H9 (cell line): ENCODE data around the gene FAM53C. TPM values are rescaled to one million over a fixed set of nuclear protein-coding genes. Genes with fewer than 3 reads are reported as not detected.

Source experiments
- DNase-seq: peaks from one replicate; pipeline ENCODE4 v3.0.0-alpha.2; 2017
- H2AFZ ChIP-seq: one replicate; pipeline ENCODE4 v1.6.1; 2013; ENCODE audit warnings: mild to moderate bottlenecking, low read length, control low read depth, moderate library complexity
- H2AK5ac ChIP-seq: 2 replicates; pipeline ENCODE4 v1.6.1; 2013; ENCODE audit warnings: low read length, control low read depth, mixed read lengths; ENCODE audit not compliant: insufficient read length
- H2BK120ac ChIP-seq: one replicate; pipeline ENCODE4 v1.6.1; 2013; ENCODE audit warnings: low read depth, mild to moderate bottlenecking, low read length, control low read depth, inconsistent platforms; ENCODE audit not compliant: poor library complexity, severe bottlenecking
- H2BK12ac ChIP-seq: 2 replicates; pipeline ENCODE4 v1.6.1; 2013; ENCODE audit warnings: low read length, control low read depth, mixed read lengths, low read depth; ENCODE audit not compliant: insufficient read length
- H2BK15ac ChIP-seq: 2 replicates; pipeline ENCODE4 v1.6.1; 2013; ENCODE audit warnings: low read depth, low read length, control low read depth
- H2BK20ac ChIP-seq: one replicate; pipeline ENCODE4 v1.6.1; 2013; ENCODE audit warnings: low read depth, mild to moderate bottlenecking, low read length, control low read depth, inconsistent platforms; ENCODE audit not compliant: poor library complexity, severe bottlenecking
- H2BK5ac ChIP-seq: 2 replicates; pipeline ENCODE4 v1.6.1; 2013; ENCODE audit warnings: low read length, control low read depth, mixed read lengths; ENCODE audit not compliant: insufficient read length
- H3K14ac ChIP-seq: 2 replicates; pipeline ENCODE4 v1.6.1; 2013; ENCODE audit warnings: low read length, control low read depth; ENCODE audit not compliant: insufficient read depth
- H3K18ac ChIP-seq: 2 replicates; pipeline ENCODE4 v1.6.1; 2013; ENCODE audit warnings: low read depth, mild to moderate bottlenecking, mixed read lengths, low read length, control low read depth; ENCODE audit not compliant: insufficient read length
- H3K23ac ChIP-seq: 2 replicates; pipeline ENCODE4 v1.6.1; 2013; ENCODE audit warnings: low read length, control low read depth, mixed read lengths, low read depth; ENCODE audit not compliant: insufficient read length
- H3K23me2 ChIP-seq: 2 replicates; pipeline ENCODE4 v1.6.1; 2013; ENCODE audit warnings: low read depth, mild to moderate bottlenecking, mixed read lengths, low read length, control low read depth; ENCODE audit not compliant: insufficient read length, poor library complexity, severe bottlenecking
- H3K27ac ChIP-seq: 2 replicates; pipeline ENCODE4 v1.5.1; 2013; ENCODE audit warnings: low read length, control low read depth, mixed read lengths, low read depth; ENCODE audit not compliant: insufficient read length
- H3K27me3 ChIP-seq: 2 replicates; pipeline ENCODE4 v1.6.1; 2013; ENCODE audit warnings: low read length, control low read depth, inconsistent platforms; ENCODE audit not compliant: insufficient read depth
- H3K4ac ChIP-seq: 2 replicates; pipeline ENCODE4 v1.6.1; 2013; ENCODE audit warnings: low read depth, mild to moderate bottlenecking, control low read depth, inconsistent platforms, low read length, moderate library complexity
- H3K4me1 ChIP-seq: 2 replicates; pipeline ENCODE4 v1.6.1; 2013; ENCODE audit warnings: low read length, control low read depth, inconsistent platforms; ENCODE audit not compliant: insufficient read depth
- H3K4me2 ChIP-seq: 2 replicates; pipeline ENCODE4 v1.6.1; 2013; ENCODE audit warnings: low read length, control low read depth, mixed read lengths; ENCODE audit not compliant: insufficient read length, insufficient read depth
- H3K56ac ChIP-seq: 2 replicates; pipeline ENCODE4 v1.6.1; 2013; ENCODE audit warnings: low read depth, mild to moderate bottlenecking, mixed read lengths, low read length, control low read depth; ENCODE audit not compliant: insufficient read length
- H3K79me1 ChIP-seq: 2 replicates; pipeline ENCODE4 v1.6.1; 2013; ENCODE audit warnings: low read depth, mild to moderate bottlenecking, moderate library complexity, low read length, control low read depth, inconsistent platforms; ENCODE audit not compliant: insufficient read depth, poor library complexity, severe bottlenecking
- H3K79me2 ChIP-seq: 2 replicates; pipeline ENCODE4 v1.6.1; 2013; ENCODE audit warnings: low read length, control low read depth, inconsistent platforms; ENCODE audit not compliant: insufficient read depth
- H3K9ac ChIP-seq: 2 replicates; pipeline ENCODE4 v1.6.1; 2013; ENCODE audit warnings: low read length, control low read depth, mixed read lengths; ENCODE audit not compliant: insufficient read length; ENCODE audit errors: extremely low read depth
- H3K9me3 ChIP-seq: one replicate; pipeline ENCODE4 v1.6.1; 2013; ENCODE audit warnings: low read depth, low read length, inconsistent platforms; ENCODE audit not compliant: control insufficient read depth
- H3T11ph ChIP-seq: one replicate; pipeline ENCODE4 v1.6.1; 2013; ENCODE audit warnings: mild to moderate bottlenecking, low read length, control low read depth, inconsistent platforms
- H4K20me1 ChIP-seq: one replicate; pipeline ENCODE4 v1.6.1; 2013; ENCODE audit not compliant: control insufficient read depth, insufficient read length, insufficient read depth
- H4K5ac ChIP-seq: 2 replicates; pipeline ENCODE4 v1.6.1; 2013; ENCODE audit warnings: low read depth, mild to moderate bottlenecking, mixed read lengths, low read length, control low read depth; ENCODE audit not compliant: insufficient read length
- H4K8ac ChIP-seq: replicated peaks from 2 replicates; pipeline ENCODE4 v1.6.1; 2013; ENCODE audit warnings: low read length, control low read depth, mixed read lengths, low read depth; ENCODE audit not compliant: insufficient read length
- H4K91ac ChIP-seq: 2 replicates; pipeline ENCODE4 v1.6.1; 2013; ENCODE audit warnings: low read depth, mild to moderate bottlenecking, moderate library complexity, mixed read lengths, low read length, control low read depth; ENCODE audit not compliant: insufficient read length
- H3K27ac Mint-ChIP-seq, 3 experiments: 2 replicates in 2 of 3; 3 replicates in 1 of 3; pipeline ENCODE4 v1.8.0; 2020 to 2021; ENCODE audit warnings: mixed read lengths in 3 of 3, mild to moderate bottlenecking in 1 of 3, moderate library complexity in 1 of 3
- H3K27me3 Mint-ChIP-seq: 2 replicates; pipeline ENCODE4 v1.8.0; 2021; ENCODE audit warnings: low read depth, mild to moderate bottlenecking, moderate library complexity, mixed read lengths
- H3K36me3 Mint-ChIP-seq, 3 experiments: 2 replicates in 2 of 3; 3 replicates in 1 of 3; pipeline ENCODE4 v1.8.0; 2020 to 2021; ENCODE audit warnings: low read depth in 3 of 3, mixed read lengths in 3 of 3; ENCODE audit not compliant: insufficient read depth in 1 of 3
- H3K4me1 Mint-ChIP-seq, 2 experiments: 2 replicates each; pipeline ENCODE4 v1.8.0; 2020; ENCODE audit warnings: mixed read lengths in 2 of 2
- H3K4me3 Mint-ChIP-seq, 2 experiments: 2 replicates in 1 of 2; 3 replicates in 1 of 2; pipeline ENCODE4 v1.8.0; 2020 to 2021; ENCODE audit warnings: mild to moderate bottlenecking in 2 of 2, mixed read lengths in 2 of 2, moderate library complexity in 1 of 2
- H3K9me3 Mint-ChIP-seq, 2 experiments: 2 replicates in 1 of 2; 3 replicates in 1 of 2; pipeline ENCODE4 v1.8.0; 2020; ENCODE audit warnings: mild to moderate bottlenecking in 2 of 2, mixed read lengths in 2 of 2, moderate library complexity in 1 of 2
- WGBS: extraction: QIAGEN DNeasy Blood & Tissue Kit; methylation state at CpG from one replicate; pipeline ENCODE4 v1.1.7; 2013; ENCODE audit warnings: missing lambda C conversion rate, low lambda C conversion rate, mixed read lengths; ENCODE audit not compliant: insufficient read length; ENCODE audit errors: extremely low coverage; 5-methylcytosine and 5-hydroxymethylcytosine counted together
- total RNA-seq: library from RNA; stranded (reverse); gene quantifications from 2 replicates; pipeline ENCODE4 v1.2.1, GENCODE V29; 2021
- TF ChIP-seq, protein P1 (sequence below): fragments of 200-600 bp; sonication (generic); conservative IDR thresholded peaks from 3 replicates; pipeline ENCODE4 v1.8.0; 2021; ENCODE audit warnings: antibody characterized with exemption, mild to moderate bottlenecking

The FAM53C gene
- total RNA-seq, 1 experiment from 2014 or later: 59.6 TPM

DNA sequence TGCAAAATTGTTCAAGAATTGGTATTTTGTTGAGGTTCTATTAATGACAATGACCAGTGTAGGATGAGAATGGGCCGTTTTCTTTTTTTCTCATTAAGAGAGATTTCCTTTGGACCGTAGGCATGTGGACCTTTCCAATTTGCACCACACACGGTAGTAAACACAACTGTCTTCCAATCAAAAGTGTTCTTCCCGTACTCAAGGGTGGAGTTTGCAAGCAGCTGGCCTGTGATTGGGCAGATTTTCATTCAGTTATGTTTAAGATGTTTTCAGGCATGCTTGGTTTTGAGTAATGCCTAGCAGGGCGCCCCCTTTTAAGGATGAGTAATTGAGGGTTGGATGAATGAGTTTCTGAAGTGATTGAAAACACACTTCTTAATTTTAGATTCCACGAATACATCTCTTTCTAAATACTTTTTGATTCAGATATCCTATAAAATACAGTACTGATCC, 16.9 kb downstream of the FAM53C start:
- H3K9me3 Mint-ChIP-seq: peaks cover 0 to 4% of the 10 kb centered on the region in 2 experiments; a peak in 1 of 5 replicates
- DNase-seq: peak; percentile 64

More for the DNA sequence above, 16.9 kb downstream of the FAM53C start:
- Histone ChIP-seq H3K9ac (no peak overlapping the region), H2BK5ac (no peak overlapping the region), H3K9me3 (no peaks in the 10 kb centered on the region), H3K4ac (no peak overlapping the region), H3K14ac (no peak overlapping the region), H3K79me2 (peaks cover 26% of the 10 kb centered on the region; the same call in 1 of the 2 replicates), H3K4me2 (peak overlapping the region; percentile 88), H4K5ac (no peak overlapping the region), H2BK20ac (no peak overlapping the region), H3K23ac (no peak overlapping the region), H2AK5ac (no peak overlapping the region), H2AFZ (no peak overlapping the region), H3K27me3 (no peaks in the 10 kb centered on the region), H3K18ac (no peak overlapping the region), H3K27ac (peak overlapping the region; percentile 44), H4K91ac (no peak overlapping the region), H2BK12ac (no peak overlapping the region), H3K23me2 (peaks cover 9% of the 10 kb centered on the region), H3K56ac (no peak overlapping the region), H3T11ph (no peak overlapping the region), H3K4me1 (peaks cover 6% of the 10 kb centered on the region), H2BK120ac (no peak overlapping the region), H4K20me1 (no peaks in the 10 kb centered on the region), H2BK15ac (no peak overlapping the region), H4K8ac (no peak overlapping the region), H3K79me1 (peaks cover 5% of the 10 kb centered on the region)
- TF ChIP-seq, protein P1, sequence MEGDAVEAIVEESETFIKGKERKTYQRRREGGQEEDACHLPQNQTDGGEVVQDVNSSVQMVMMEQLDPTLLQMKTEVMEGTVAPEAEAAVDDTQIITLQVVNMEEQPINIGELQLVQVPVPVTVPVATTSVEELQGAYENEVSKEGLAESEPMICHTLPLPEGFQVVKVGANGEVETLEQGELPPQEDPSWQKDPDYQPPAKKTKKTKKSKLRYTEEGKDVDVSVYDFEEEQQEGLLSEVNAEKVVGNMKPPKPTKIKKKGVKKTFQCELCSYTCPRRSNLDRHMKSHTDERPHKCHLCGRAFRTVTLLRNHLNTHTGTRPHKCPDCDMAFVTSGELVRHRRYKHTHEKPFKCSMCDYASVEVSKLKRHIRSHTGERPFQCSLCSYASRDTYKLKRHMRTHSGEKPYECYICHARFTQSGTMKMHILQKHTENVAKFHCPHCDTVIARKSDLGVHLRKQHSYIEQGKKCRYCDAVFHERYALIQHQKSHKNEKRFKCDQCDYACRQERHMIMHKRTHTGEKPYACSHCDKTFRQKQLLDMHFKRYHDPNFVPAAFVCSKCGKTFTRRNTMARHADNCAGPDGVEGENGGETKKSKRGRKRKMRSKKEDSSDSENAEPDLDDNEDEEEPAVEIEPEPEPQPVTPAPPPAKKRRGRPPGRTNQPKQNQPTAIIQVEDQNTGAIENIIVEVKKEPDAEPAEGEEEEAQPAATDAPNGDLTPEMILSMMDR: no peak; the same call in 2 of the 3 replicates
- WGBS: no CpG with 5 or more reads among the region's 6 CpGs
- peaks cover 24 to 28% of the 10 kb centered on the region in 2 experiments for H3K4me1 Mint-ChIP-seq
- H3K36me3 Mint-ChIP-seq: peaks cover 0 to 18% (median 13%) of the 10 kb centered on the region in 3 experiments; a peak in 4 of 7 replicates
- no peaks in the 10 kb centered on the region for H3K27me3 Mint-ChIP-seq
- H3K4me3 Mint-ChIP-seq: peak overlapping the region; percentile 88 to 98
- peak overlapping the region in 2 of 3 experiments; percentile 98 to 99; a peak in 4 of 7 replicates for H3K27ac Mint-ChIP-seq
